ENCODE results near the gene CNBD2. TPM values are rescaled to one million over a fixed set of nuclear protein-coding genes. Genes with fewer than 3 reads are reported as not detected.
"Not testable (repeated sequence)": the region's sequence is repeated elsewhere in the genome, so short reads cannot be mapped to it uniquely, and the experiment has no call there.

CNBD2 gene
- total RNA-seq, 2 donors from 2014 or later: 8.0 to 23.4 TPM

DNA sequence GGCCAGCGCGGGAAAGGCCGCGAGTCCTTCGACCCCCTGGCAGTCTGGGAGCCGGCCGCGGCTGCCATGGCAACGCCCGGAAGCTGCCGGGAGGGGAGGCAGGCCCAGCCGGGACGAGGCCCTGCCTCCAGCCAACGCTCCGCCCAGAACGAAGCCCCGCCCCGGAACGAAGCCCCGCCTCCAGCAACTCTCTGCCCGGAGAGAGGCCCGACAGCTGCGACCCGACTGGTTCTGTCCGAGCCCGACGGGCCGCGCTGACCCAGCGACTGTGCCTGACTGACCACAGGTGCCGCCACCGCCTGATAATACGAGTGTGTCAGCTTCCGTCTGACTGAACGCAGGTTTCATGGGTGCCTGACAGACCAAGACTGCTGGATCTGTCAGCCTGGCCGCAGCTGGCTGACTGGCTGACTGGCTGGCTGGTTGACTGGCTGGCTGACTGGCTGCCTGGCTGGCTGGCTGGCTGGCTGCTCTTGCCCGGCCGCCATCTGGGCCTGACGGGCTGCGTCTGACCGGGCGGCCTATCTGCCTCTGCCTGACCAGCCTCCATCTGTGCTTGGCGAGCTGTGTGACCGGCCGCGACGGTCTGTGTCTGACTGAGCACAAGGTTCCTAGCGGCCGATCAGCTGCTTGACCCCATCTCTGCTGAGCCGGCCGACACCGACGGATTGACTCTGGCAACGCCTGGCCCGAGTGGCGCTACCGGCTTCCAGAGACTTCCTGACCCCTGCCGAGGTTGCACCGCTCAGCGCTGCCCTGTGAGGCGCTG lies 96.5 kb downstream of the CNBD2 start:
- Histone ChIP-seq H3K9me3 (no peaks in the 10 kb centered on the region), H3K27me3 (no peaks in the 10 kb centered on the region), H3K27ac (peak overlapping the region; percentile 91 to 97 (median 94)), H3K4me1 (peaks cover 29% of the 10 kb centered on the region), H3K4me3 (peak overlapping the region; percentile 45 to 72), H3K36me3 (replicated peaks in 1 of 2; ENCODE audit: insufficient read depth in 1 of 2, low read depth in 2 of 2) (no peaks in the 10 kb centered on the region)
- DNase-seq (peak; percentile 95 to 98 (median 97)), ATAC-seq (peak; percentile 96)
- WGBS, 2 donors: 1% methylated on average over 52 of the region's 61 CpGs; no CpG with 5 or more reads in 1 of the 2 donors
- TF ChIP-seq, protein P1, sequence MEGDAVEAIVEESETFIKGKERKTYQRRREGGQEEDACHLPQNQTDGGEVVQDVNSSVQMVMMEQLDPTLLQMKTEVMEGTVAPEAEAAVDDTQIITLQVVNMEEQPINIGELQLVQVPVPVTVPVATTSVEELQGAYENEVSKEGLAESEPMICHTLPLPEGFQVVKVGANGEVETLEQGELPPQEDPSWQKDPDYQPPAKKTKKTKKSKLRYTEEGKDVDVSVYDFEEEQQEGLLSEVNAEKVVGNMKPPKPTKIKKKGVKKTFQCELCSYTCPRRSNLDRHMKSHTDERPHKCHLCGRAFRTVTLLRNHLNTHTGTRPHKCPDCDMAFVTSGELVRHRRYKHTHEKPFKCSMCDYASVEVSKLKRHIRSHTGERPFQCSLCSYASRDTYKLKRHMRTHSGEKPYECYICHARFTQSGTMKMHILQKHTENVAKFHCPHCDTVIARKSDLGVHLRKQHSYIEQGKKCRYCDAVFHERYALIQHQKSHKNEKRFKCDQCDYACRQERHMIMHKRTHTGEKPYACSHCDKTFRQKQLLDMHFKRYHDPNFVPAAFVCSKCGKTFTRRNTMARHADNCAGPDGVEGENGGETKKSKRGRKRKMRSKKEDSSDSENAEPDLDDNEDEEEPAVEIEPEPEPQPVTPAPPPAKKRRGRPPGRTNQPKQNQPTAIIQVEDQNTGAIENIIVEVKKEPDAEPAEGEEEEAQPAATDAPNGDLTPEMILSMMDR (IDR thresholded peaks at IDR 0.05): peak in 3 of 7 experiments; percentile 18 to 43 (median 22)
- peak; percentile 91 to 98 (median 97) for TF ChIP-seq POLR2A (IDR thresholded peaks at IDR 0.05)
- intact Hi-C loops (cut with DNase I): no loop called here

DNA sequence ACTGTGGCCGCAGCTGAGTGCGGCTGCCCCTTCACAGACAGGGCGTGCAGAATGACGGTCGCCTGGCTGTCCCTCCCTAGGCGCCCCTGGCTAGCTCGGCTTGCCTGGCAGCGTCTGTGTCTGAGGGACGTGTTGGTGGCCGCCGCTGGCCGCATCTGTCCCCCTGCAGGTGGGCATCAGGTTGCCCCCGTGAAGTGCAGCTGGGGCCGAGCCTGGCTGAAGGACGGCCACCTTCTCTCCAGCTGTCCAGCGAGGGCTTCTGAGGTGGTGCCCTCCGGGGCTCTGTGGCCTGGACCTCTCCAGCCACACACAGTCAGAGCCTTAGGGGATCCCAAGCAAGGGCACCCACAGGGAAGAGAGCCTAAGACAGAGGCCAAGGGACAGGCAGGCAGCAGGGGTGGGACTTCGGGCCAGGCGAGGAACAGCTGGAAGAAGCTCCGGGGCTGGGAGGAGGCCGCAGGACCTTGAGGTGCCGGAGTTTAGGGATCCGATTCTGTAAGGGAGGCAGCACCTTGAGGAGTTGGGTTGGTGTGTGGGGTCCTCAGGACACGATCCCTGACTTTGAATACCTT lies 97.1 kb downstream of the CNBD2 start:
- TF ChIP-seq, protein P1 (IDR thresholded peaks at IDR 0.05): no peak
- no peak for TF ChIP-seq POLR2A (IDR thresholded peaks at IDR 0.05)
- no peaks in the 10 kb centered on the region for H3K9me3 ChIP-seq
- H3K27me3 ChIP-seq: no peaks in the 10 kb centered on the region
- intact Hi-C loops (cut with DNase I): no loop called here
- WGBS, 2 donors: 39 to 52% methylated on average over 8 to 24 of the region's 24 CpGs
- H3K4me3 ChIP-seq: peak overlapping the region in 1 of 2 donors; percentile 72
- no peaks in the 10 kb centered on the region for H3K36me3 ChIP-seq (replicated peaks in 1 of 2; ENCODE audit: insufficient read depth in 1 of 2, low read depth in 2 of 2)
- H3K4me1 ChIP-seq: peaks cover 29% of the 10 kb centered on the region
- H3K27ac ChIP-seq: peak overlapping the region; percentile 91 to 97 (median 94)
- DNase-seq (peak in 3 of 4 donors; percentile 8 to 32 (median 19)), ATAC-seq (no peak)

DNA sequence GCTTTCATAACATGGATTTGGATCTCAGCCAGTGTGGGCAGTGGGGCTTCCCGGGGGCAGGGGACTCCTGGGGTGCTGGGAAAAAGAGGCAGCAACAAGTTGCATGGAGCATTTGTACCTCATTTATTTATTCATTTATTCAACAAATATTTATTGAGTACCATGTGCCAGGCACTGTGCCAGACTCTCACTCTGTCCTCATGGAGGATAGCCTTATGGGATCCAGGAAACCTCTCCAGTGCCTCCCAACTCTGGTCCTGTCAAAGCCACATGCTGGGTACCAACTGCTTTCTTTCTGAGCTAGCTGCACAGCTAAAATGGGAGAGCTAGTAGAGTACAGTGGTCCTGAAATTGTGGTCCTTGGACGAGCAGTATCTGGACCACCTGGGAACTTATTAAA lies 98.4 kb downstream of the CNBD2 start:
- ATAC-seq: no peak
- H3K9me3 ChIP-seq: no peaks in the 10 kb centered on the region
- H3K4me3 ChIP-seq: no peak overlapping the region
- TF ChIP-seq, protein P1 (IDR thresholded peaks at IDR 0.05): no peak
- no peak for TF ChIP-seq POLR2A (IDR thresholded peaks at IDR 0.05)
- WGBS, 2 donors: 48 to 50% methylated on average over 2 of the region's 2 CpGs
- H3K27ac ChIP-seq: no peak overlapping the region
- intact Hi-C loops (cut with DNase I): no loop called here
- peak; percentile 29 to 62 (median 43) for DNase-seq
- H3K4me1 ChIP-seq: peaks cover 29% of the 10 kb centered on the region
- H3K27me3 ChIP-seq: no peaks in the 10 kb centered on the region
- H3K36me3 ChIP-seq (replicated peaks in 1 of 2; ENCODE audit: insufficient read depth in 1 of 2, low read depth in 2 of 2): no peaks in the 10 kb centered on the region

DNA sequence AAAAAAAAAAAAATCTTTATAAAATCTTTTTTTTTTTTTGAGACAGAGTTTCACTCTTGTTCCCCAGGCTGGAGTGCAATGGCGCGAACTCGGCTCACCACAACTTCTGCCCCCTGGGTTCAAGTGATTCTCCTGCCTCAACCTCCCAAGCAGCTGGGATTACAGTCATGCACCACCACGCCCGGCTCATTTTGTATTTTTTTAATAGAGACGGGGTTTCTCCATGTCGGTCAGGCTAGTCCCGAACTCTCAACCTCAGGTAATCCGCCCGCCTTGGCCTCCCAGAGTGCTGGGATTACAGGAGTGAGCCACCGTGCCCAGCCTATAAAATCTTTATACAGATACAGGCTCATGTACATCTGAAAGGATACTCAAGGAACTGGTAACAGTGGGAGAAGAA lies 100.1 kb downstream of the CNBD2 start:
- 90 to 96% methylated on average over 11 of the region's 11 CpGs for WGBS, 2 donors
- DNase-seq, H3K27ac ChIP-seq: not testable (repeated sequence)

DNA sequence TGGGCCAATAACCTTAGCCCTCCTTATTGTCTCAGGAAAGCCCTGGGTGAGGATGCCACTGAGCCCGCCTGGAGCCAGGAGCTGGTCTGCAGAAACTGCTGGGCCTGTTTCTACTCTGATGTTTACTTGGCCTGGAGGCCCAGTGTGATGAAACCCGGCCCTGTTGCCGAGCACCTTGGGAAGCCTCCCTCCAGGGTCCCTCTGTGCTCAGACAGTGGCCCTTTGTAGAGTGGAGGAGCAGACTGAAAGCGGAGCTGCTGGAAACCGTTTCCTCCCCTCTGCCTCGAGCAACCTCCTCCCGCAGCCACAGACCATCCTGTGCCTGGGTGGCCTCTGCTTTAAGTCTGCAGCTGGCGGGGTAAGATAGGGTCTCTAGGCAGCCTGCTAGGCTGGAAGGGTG lies 102.1 kb downstream of the CNBD2 start:
- Histone ChIP-seq H3K27ac (no peak overlapping the region), H3K27me3 (no peaks in the 10 kb centered on the region), H3K4me1 (peaks cover 18% of the 10 kb centered on the region), H3K36me3 (replicated peaks in 1 of 2; ENCODE audit: insufficient read depth in 1 of 2, low read depth in 2 of 2) (no peaks in the 10 kb centered on the region), H3K4me3 (no peak overlapping the region), H3K9me3 (no peaks in the 10 kb centered on the region)
- 61 to 73% methylated on average over 4 to 6 of the region's 8 CpGs for WGBS, 2 donors
- no peak for DNase-seq
- ATAC-seq: no peak
- no peak for TF ChIP-seq POLR2A (IDR thresholded peaks at IDR 0.05)
- TF ChIP-seq, protein P1 (IDR thresholded peaks at IDR 0.05): no peak
- intact Hi-C loops (cut with DNase I): no loop called here

More for the DNA sequence above, 100.1 kb downstream of the CNBD2 start:
- H3K27me3 ChIP-seq; H3K9me3 ChIP-seq; H3K36me3 ChIP-seq (replicated peaks in 1 of 2; ENCODE audit: insufficient read depth in 1 of 2, low read depth in 2 of 2); H3K4me3 ChIP-seq; intact Hi-C loops (cut with DNase I); ATAC-seq: not testable (repeated sequence)
- peaks cover 29% of the 10 kb centered on the region for H3K4me1 ChIP-seq
